A549 treated with RU486 at 1 μM for 4 hours (cell line): ENCODE results near the gene SNRPB. TPM values are rescaled to one million over a fixed set of nuclear protein-coding genes. Genes with fewer than 3 reads are reported as not detected.

Experiments used
- total RNA-seq: library from RNA; stranded (reverse); fragments of 200-300 nt; extraction: Qiagen RNA extraction; gene quantifications from 5 replicates; pipeline ENCODE4 v1.2.3, GENCODE V29; 2022; ENCODE audit warnings: low read depth

SNRPB gene
- 866 to 1,088 TPM (median 1,022 TPM) in 5 replicates for total RNA-seq

GRCh38 chr20:2470423-2471193 is at the start of gene SNRPB:
Gene SNRPB (minus strand): TSS chr20:2470789. CDS start chr20:2470690, 99 bp downstream.

GRCh38 chr20:2508631-2509467 is 38.3 kb upstream of the SNRPB start, which contains the start of gene ZNF343:
Gene ZNF343 (minus strand): TSS chr20:2508915. CDS start chr20:2493895, 15,020 bp downstream.

Other genes with a start within 250 kb of the SNRPB start
- gene TGM3, start 174.8 kb downstream of the SNRPB start, total RNA-seq = 0.05 TPM in 1 of 5 replicates, not detected in the others
- gene TGM6, start 89.9 kb downstream of the SNRPB start, total RNA-seq = not detected in 5 replicates
- 13.1 to 16.7 TPM (median 13.7 TPM) in 5 replicates for gene ZNF343, start 38.1 kb upstream of the SNRPB start, total RNA-seq
- gene TMC2, start 65.8 kb upstream of the SNRPB start, total RNA-seq = not detected in 5 replicates
- 572 to 771 TPM (median 628 TPM) in 5 replicates for gene NOP56, start 181.8 kb upstream of the SNRPB start, total RNA-seq
- 122 to 135 TPM (median 131 TPM) in 5 replicates for gene IDH3B, start 193.4 kb upstream of the SNRPB start, total RNA-seq
- gene EBF4, start 222.0 kb upstream of the SNRPB start, total RNA-seq = 2.4 to 3.0 TPM (median 2.7 TPM) in 5 replicates